Measurements from ENCODE around the gene RFTN1. TPM values are rescaled to one million over a fixed set of nuclear protein-coding genes. Genes with fewer than 3 reads are reported as not detected.
A peak's percentile ranks its signal among the peaks of the same experiment; 100 is the strongest.
"Not testable (repeated sequence)": the region's sequence is repeated elsewhere in the genome, so short reads cannot be mapped to it uniquely, and the experiment has no call there.

Gene RFTN1
- polyA plus RNA-seq, 1 donor from 2014 or later: 43.1 TPM

- H3K4me1 Mint-ChIP-seq: peaks cover 12 to 22% (median 13%) of the 10 kb centered on the region in 3 donors
Measured at GRCh38 chr3:16490062-16490619, 23.4 kb downstream of the RFTN1 start.

GRCh38 chr3:16489326-16490061 is 24.0 kb downstream of the RFTN1 start:
- H3K4me3 Mint-ChIP-seq: peak overlapping the region in 1 of 4 donors; percentile 43
- not testable (repeated sequence) for H3K9me3 Mint-ChIP-seq, H3K27me3 Mint-ChIP-seq
- H3K36me3 Mint-ChIP-seq: peaks cover 18% of the 10 kb centered on the region
- H3K4me1 Mint-ChIP-seq: peaks cover 8 to 16% (median 9%) of the 10 kb centered on the region in 3 donors
- peak overlapping the region in 2 of 3 donors; percentile 2 to 17 for H3K27ac Mint-ChIP-seq

More at GRCh38 chr3:16490062-16490619, 23.4 kb downstream of the RFTN1 start:
- Mint-ChIP-seq H3K27me3 (no peaks in the 10 kb centered on the region), H3K4me3 (no peak overlapping the region), H3K9me3 (no peaks in the 10 kb centered on the region), H3K36me3 (peaks cover 18% of the 10 kb centered on the region), H3K27ac (peak overlapping the region in 2 of 3 donors; percentile 2 to 81)

- H3K4me1 Mint-ChIP-seq: peaks cover 7 to 16% (median 9%) of the 10 kb centered on the region in 3 donors
- H3K27ac Mint-ChIP-seq: no peak overlapping the region
- no peak overlapping the region for H3K4me3 Mint-ChIP-seq
- no peaks in the 10 kb centered on the region for H3K9me3 Mint-ChIP-seq
- H3K27me3 Mint-ChIP-seq: no peaks in the 10 kb centered on the region
- peaks cover 18% of the 10 kb centered on the region for H3K36me3 Mint-ChIP-seq
Measured at GRCh38 chr3:16488637-16489036, 24.9 kb downstream of the RFTN1 start.

- Mint-ChIP-seq H3K27me3 (no peaks in the 10 kb centered on the region), H3K4me1 (peaks cover 16 to 26% (median 19%) of the 10 kb centered on the region in 3 donors), H3K9me3 (no peaks in the 10 kb centered on the region), H3K36me3 (peaks cover 19% of the 10 kb centered on the region), H3K27ac (no peak overlapping the region), H3K4me3 (no peak overlapping the region)
Measured at GRCh38 chr3:16487511-16488175, 25.9 kb downstream of the RFTN1 start.

- no peaks in the 10 kb centered on the region for H3K9me3 Mint-ChIP-seq
- H3K27ac Mint-ChIP-seq: peak overlapping the region in 2 of 3 donors; percentile 24 to 34
- H3K36me3 Mint-ChIP-seq: peaks cover 21% of the 10 kb centered on the region
- H3K4me1 Mint-ChIP-seq: peaks cover 21 to 32% (median 25%) of the 10 kb centered on the region in 3 donors
- peak overlapping the region in 1 of 4 donors; percentile 44 for H3K4me3 Mint-ChIP-seq
- H3K27me3 Mint-ChIP-seq: no peaks in the 10 kb centered on the region
Measured at GRCh38 chr3:16486951-16487480, 26.5 kb downstream of the RFTN1 start.

- Mint-ChIP-seq H3K36me3 (peaks cover 20% of the 10 kb centered on the region), H3K4me3 (no peak overlapping the region), H3K27me3 (no peaks in the 10 kb centered on the region), H3K27ac (peak overlapping the region in 2 of 3 donors; percentile 24 to 34), H3K4me1 (peaks cover 26 to 39% (median 33%) of the 10 kb centered on the region in 3 donors), H3K9me3 (no peaks in the 10 kb centered on the region)
Measured at GRCh38 chr3:16486201-16486600, 27.3 kb downstream of the RFTN1 start.

GRCh38 chr3:16485395-16485992 is 28.0 kb downstream of the RFTN1 start:
- peak overlapping the region in 1 of 3 donors; percentile 24 for H3K27ac Mint-ChIP-seq
- H3K27me3 Mint-ChIP-seq: no peaks in the 10 kb centered on the region
- no peaks in the 10 kb centered on the region for H3K9me3 Mint-ChIP-seq
- no peak overlapping the region for H3K4me3 Mint-ChIP-seq
- peaks cover 29 to 44% (median 39%) of the 10 kb centered on the region in 3 donors for H3K4me1 Mint-ChIP-seq
- peaks cover 18% of the 10 kb centered on the region for H3K36me3 Mint-ChIP-seq

GRCh38 chr3:16484984-16485383 is 28.5 kb downstream of the RFTN1 start:
- peaks cover 33 to 48% (median 44%) of the 10 kb centered on the region in 3 donors for H3K4me1 Mint-ChIP-seq
- H3K27ac Mint-ChIP-seq: peak overlapping the region in 2 of 3 donors; percentile 6 to 24
- H3K27me3 Mint-ChIP-seq: no peaks in the 10 kb centered on the region
- peaks cover 18% of the 10 kb centered on the region for H3K36me3 Mint-ChIP-seq
- H3K4me3 Mint-ChIP-seq: no peak overlapping the region
- H3K9me3 Mint-ChIP-seq: no peaks in the 10 kb centered on the region

GRCh38 chr3:16484216-16484615 is 29.3 kb downstream of the RFTN1 start:
- H3K9me3 Mint-ChIP-seq: no peaks in the 10 kb centered on the region
- peaks cover 17% of the 10 kb centered on the region for H3K36me3 Mint-ChIP-seq
- H3K27me3 Mint-ChIP-seq: no peaks in the 10 kb centered on the region
- peaks cover 33 to 50% (median 45%) of the 10 kb centered on the region in 3 donors for H3K4me1 Mint-ChIP-seq
- no peak overlapping the region for H3K4me3 Mint-ChIP-seq
- H3K27ac Mint-ChIP-seq: no peak overlapping the region

GRCh38 chr3:16482770-16483531 is 30.5 kb downstream of the RFTN1 start:
- Mint-ChIP-seq H3K9me3 (no peaks in the 10 kb centered on the region), H3K27ac (peak overlapping the region; percentile 27 to 90 (median 59)), H3K4me1 (peaks cover 38 to 61% (median 47%) of the 10 kb centered on the region in 3 donors), H3K4me3 (peak overlapping the region; percentile 42 to 91 (median 72)), H3K27me3 (no peaks in the 10 kb centered on the region), H3K36me3 (peaks cover 18% of the 10 kb centered on the region)

- Mint-ChIP-seq H3K9me3 (no peaks in the 10 kb centered on the region), H3K27ac (peak overlapping the region; percentile 27 to 90 (median 59)), H3K4me3 (peak overlapping the region; percentile 42 to 91 (median 72)), H3K4me1 (peaks cover 40 to 67% (median 48%) of the 10 kb centered on the region in 3 donors), H3K27me3 (no peaks in the 10 kb centered on the region), H3K36me3 (peaks cover 18% of the 10 kb centered on the region)
Measured at GRCh38 chr3:16482194-16482769, 31.2 kb downstream of the RFTN1 start.

GRCh38 chr3:16481546-16481897 is 32.0 kb downstream of the RFTN1 start:
- H3K36me3 Mint-ChIP-seq: peaks cover 15% of the 10 kb centered on the region
- H3K4me1 Mint-ChIP-seq: peaks cover 43 to 72% (median 52%) of the 10 kb centered on the region in 3 donors
- H3K27ac Mint-ChIP-seq: peak overlapping the region; percentile 25 to 59 (median 27)
- no peaks in the 10 kb centered on the region for H3K9me3 Mint-ChIP-seq
- H3K4me3 Mint-ChIP-seq: peak overlapping the region; percentile 24 to 91 (median 52)
- H3K27me3 Mint-ChIP-seq: no peaks in the 10 kb centered on the region

GRCh38 chr3:16480861-16481545 is 32.5 kb downstream of the RFTN1 start:
- Mint-ChIP-seq H3K4me3 (peak overlapping the region; percentile 24 to 91 (median 52)), H3K27me3 (no peaks in the 10 kb centered on the region), H3K36me3 (peaks cover 16% of the 10 kb centered on the region), H3K9me3 (peaks cover 0 to 3% (median 0%) of the 10 kb centered on the region in 3 donors), H3K27ac (peak overlapping the region; percentile 25 to 59 (median 27)), H3K4me1 (peaks cover 46 to 71% (median 55%) of the 10 kb centered on the region in 3 donors)
